RWPE1 (cell line): ENCODE data around the gene CDK14.

Experiments
- CTCF ChIA-PET: fragments of 350-600 bp; sonication (Branson Sonifier 250); formaldehyde crosslinking; extraction: SDS; loops from one replicate; lab custom pipeline; 2021; lab: Yijun Ruan, JAX
- POLR2A ChIA-PET: fragments of 400-600 bp; formaldehyde crosslinking; extraction: SDS; loops from one replicate; lab custom pipeline; 2020; ENCODE audit warnings: antibody characterized with exemption; ENCODE audit not compliant: low non-redundant PET; lab: Yijun Ruan, JAX
- DNase-seq: peaks from one replicate; pipeline ENCODE4 v3.0.0; 2012; ENCODE audit warnings: low spot score
- H3K27ac ChIP-seq: fragments of 450-650 bp; 2 replicates; pipeline ENCODE4 v1.5.1; 2017
- CTCF ChIP-seq: fragments of 450-650 bp; conservative IDR thresholded peaks from 2 replicates; pipeline ENCODE4 v1.5.1; 2017; ENCODE audit warnings: low read depth, mild to moderate bottlenecking

The CDK14 gene

GRCh38 chr7:91025906-91026390, 429.8 kb downstream of the CDK14 start:
- H3K27ac ChIP-seq, result no peak overlapping the region
- CTCF ChIA-PET, result no interaction called here
- DNase-seq, result no peak
- POLR2A ChIA-PET, result no interaction called here
- no peak for TF ChIP-seq CTCF

GRCh38 chr7:91029688-91030087, 433.6 kb downstream of the CDK14 start:
- CTCF ChIA-PET, result no interaction called here
- no peak for TF ChIP-seq CTCF
- no peak for DNase-seq
- no peak overlapping the region for H3K27ac ChIP-seq
- POLR2A ChIA-PET, result no interaction called here

GRCh38 chr7:91030680-91031380, 434.7 kb downstream of the CDK14 start:
- DNase-seq, result no peak
- CTCF ChIA-PET, result no interaction called here
- no peak for TF ChIP-seq CTCF

GRCh38 chr7:91031757-91032156, 435.6 kb downstream of the CDK14 start:
- ChIA-PET POLR2A (no interaction called here), CTCF (no interaction called here)
- DNase-seq, result no peak
- TF ChIP-seq CTCF, result no peak
- no peak overlapping the region for H3K27ac ChIP-seq

More at GRCh38 chr7:91030680-91031380, 434.7 kb downstream of the CDK14 start:
- no peak overlapping the region for H3K27ac ChIP-seq
- POLR2A ChIA-PET, result no interaction called here

- POLR2A ChIA-PET, result no interaction called here
- no peak for DNase-seq
Observed at GRCh38 chr7:91033574-91033973, 437.5 kb downstream of the CDK14 start.

More at GRCh38 chr7:91033574-91033973, 437.5 kb downstream of the CDK14 start:
- CTCF ChIA-PET, result interaction anchor here (0.7 kb wide), 1 partner anchor 992 kb away, joined by 4 read pairs; no protein-coding TSS in a partner anchor
- TF ChIP-seq CTCF, result no peak
- no peak overlapping the region for H3K27ac ChIP-seq
